Measurements from ENCODE around the gene DNAH6.

Gene DNAH6

GRCh38 chr2:84732897-84733778 lies 216.8 kb downstream of the DNAH6 start:
- no peak for DNase-seq (ENCODE audit: low read depth)
- no peak overlapping the region for H3K4me3 ChIP-seq (ENCODE audit: low read length)
- TF ChIP-seq, protein P1, sequence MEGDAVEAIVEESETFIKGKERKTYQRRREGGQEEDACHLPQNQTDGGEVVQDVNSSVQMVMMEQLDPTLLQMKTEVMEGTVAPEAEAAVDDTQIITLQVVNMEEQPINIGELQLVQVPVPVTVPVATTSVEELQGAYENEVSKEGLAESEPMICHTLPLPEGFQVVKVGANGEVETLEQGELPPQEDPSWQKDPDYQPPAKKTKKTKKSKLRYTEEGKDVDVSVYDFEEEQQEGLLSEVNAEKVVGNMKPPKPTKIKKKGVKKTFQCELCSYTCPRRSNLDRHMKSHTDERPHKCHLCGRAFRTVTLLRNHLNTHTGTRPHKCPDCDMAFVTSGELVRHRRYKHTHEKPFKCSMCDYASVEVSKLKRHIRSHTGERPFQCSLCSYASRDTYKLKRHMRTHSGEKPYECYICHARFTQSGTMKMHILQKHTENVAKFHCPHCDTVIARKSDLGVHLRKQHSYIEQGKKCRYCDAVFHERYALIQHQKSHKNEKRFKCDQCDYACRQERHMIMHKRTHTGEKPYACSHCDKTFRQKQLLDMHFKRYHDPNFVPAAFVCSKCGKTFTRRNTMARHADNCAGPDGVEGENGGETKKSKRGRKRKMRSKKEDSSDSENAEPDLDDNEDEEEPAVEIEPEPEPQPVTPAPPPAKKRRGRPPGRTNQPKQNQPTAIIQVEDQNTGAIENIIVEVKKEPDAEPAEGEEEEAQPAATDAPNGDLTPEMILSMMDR (conservative IDR thresholded peaks at IDR 0.05; ENCODE audit: low read depth, low read length): no peak

GRCh38 chr2:84735389-84735788 lies 219.1 kb downstream of the DNAH6 start:
- TF ChIP-seq, protein P1 (conservative IDR thresholded peaks at IDR 0.05; ENCODE audit: low read depth, low read length): no peak
- no peak for DNase-seq (ENCODE audit: low read depth)
- no peak overlapping the region for H3K4me3 ChIP-seq (ENCODE audit: low read length)

DNA sequence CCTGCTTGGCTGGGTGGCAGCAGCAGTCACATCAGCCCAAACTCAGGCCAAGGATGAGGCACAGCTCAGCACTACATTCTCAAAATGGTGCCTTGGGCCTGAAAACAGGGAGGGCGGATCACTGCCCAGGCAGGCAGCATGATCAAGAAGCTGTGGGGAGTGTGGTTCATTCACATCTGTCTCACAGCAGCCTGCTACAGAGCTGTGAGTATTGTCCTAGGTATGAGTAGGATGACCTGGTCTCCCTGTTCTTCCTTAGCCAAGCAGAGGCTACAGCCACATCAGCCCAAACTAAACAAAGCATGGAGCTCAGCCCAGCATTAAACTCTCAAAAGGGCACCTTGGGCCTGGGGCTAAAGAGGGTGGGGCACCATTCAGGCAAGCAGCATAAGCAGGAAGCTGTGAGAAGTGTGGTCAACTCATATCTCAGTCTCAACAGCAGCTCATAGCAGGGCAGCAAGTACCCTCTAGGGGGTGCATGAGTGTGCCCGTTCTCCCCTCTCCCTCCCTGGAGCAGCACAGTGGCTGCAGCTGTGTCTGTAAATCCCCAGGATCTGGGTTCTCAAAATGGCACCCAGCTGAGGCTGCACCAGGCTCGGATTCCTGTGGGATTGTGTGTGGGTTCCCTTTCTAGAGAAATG lies 225.0 kb downstream of the DNAH6 start:
- TF ChIP-seq, protein P1 (conservative IDR thresholded peaks at IDR 0.05; ENCODE audit: low read depth, low read length): peak; percentile 46
- peak; percentile 1 for DNase-seq (ENCODE audit: low read depth)
- H3K4me3 ChIP-seq (ENCODE audit: low read length): no peak overlapping the region

DNA sequence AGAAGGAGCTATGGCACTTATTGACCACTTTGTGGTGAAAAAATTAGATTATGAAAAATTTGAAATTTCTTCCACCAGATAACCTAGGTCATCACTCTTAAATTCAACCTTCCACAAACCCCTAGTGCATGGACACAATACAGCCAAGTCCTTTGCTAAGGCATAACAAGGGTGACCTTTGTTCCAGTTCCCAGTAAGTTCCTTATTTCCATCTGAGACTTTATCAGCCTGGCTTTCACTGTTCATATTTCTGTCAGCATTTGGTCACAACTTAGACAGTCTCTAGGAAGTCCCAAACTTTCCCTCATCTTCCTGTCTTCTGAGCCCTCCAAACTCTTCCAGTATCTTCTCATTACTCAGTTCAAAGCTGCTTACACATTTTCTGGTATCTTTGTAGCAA lies 232.0 kb downstream of the DNAH6 start:
- H3K4me3 ChIP-seq (ENCODE audit: low read length): no peak overlapping the region
- no peak for DNase-seq (ENCODE audit: low read depth)

DNA sequence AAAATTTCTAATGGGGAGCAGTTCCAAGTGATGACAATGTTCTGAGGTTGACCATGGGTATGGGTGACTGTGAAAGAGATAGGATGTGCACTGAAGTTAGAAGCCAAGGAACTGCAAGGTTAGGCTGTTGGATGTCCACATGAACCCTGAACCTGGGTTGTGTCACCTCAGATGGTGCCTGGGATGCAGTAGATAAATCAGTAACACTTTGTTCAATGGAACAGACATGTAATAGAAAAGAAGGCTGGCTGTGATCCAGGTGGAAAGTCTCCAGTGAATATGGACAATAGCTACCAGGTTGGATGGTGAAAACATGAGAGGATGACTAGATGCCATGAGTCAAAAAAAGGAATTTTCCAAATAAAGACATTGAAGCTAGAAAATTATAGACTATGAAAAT lies 233.1 kb downstream of the DNAH6 start:
- no peak for DNase-seq (ENCODE audit: low read depth)
- H3K4me3 ChIP-seq (ENCODE audit: low read length): no peak overlapping the region
- TF ChIP-seq, protein P1 (conservative IDR thresholded peaks at IDR 0.05; ENCODE audit: low read depth, low read length): no peak

More for the DNA sequence above, 232.0 kb downstream of the DNAH6 start:
- TF ChIP-seq, protein P1 (conservative IDR thresholded peaks at IDR 0.05; ENCODE audit: low read depth, low read length): no peak

DNA sequence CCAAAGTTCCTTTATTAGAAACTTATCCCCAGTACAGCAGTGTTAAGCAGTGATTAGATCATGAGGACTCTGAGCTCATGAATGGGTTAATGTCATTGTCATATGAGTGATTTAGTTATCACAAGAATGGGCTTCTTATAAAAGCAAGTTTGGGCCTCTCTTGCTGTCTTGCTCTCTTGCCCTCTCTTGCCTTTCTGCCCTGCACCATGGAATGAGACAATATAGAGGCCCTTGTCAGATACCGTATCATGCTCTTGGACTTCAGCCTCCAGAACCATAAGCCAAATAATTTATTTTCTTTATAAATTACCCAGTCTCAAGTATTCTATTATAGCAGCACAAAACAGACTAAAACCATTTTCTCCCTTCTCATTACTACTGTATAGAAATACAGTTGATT lies 238.8 kb downstream of the DNAH6 start:
- DNase-seq (ENCODE audit: low read depth): no peak
- no peak overlapping the region for H3K4me3 ChIP-seq (ENCODE audit: low read length)
- TF ChIP-seq, protein P1 (conservative IDR thresholded peaks at IDR 0.05; ENCODE audit: low read depth, low read length): no peak

Measured in retinal pigment epithelial cell (primary cell).